Measurements from ENCODE around the gene HSD17B7. TPM values are rescaled to one million over a fixed set of nuclear protein-coding genes. Genes with fewer than 3 reads are reported as not detected.
A peak's percentile ranks its signal among the peaks of the same experiment; 100 is the strongest.

The HSD17B7 gene
- total and polyA plus RNA-seq, 11 donors: 2.6 to 15.9 (median 4.0) TPM

DNA sequence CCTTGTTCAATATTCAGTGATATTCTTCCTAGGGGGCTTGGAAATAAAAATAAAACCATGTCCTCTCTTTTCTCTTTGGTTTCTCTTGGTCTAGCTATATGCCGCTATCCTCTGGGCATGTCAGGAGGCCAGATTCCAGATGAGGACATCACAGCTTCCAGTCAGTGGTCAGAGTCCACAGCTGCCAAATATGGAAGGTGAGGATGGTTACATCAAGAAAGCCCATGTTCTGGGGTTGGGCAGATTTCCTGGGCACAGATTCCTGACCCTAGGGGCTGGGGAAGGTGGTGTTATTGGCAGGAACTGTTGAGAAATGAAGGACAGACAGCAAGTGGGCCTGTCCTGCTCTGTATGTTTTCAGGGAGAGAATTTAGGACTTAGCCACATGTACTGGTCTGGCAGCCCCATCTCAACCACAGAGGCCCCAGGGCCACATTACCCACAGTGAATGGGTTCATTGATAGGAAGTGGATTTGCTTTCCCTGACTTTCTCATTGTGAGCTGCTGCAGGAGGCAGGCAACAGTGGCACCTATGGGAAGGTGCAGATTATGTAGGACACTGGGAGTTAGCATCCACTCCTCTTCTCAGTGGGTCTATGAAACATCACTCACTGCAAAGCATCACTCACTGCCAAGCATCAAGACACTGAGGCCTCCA lies 37.4 kb upstream of the HSD17B7 start:
- TF ChIP-seq, protein P1, sequence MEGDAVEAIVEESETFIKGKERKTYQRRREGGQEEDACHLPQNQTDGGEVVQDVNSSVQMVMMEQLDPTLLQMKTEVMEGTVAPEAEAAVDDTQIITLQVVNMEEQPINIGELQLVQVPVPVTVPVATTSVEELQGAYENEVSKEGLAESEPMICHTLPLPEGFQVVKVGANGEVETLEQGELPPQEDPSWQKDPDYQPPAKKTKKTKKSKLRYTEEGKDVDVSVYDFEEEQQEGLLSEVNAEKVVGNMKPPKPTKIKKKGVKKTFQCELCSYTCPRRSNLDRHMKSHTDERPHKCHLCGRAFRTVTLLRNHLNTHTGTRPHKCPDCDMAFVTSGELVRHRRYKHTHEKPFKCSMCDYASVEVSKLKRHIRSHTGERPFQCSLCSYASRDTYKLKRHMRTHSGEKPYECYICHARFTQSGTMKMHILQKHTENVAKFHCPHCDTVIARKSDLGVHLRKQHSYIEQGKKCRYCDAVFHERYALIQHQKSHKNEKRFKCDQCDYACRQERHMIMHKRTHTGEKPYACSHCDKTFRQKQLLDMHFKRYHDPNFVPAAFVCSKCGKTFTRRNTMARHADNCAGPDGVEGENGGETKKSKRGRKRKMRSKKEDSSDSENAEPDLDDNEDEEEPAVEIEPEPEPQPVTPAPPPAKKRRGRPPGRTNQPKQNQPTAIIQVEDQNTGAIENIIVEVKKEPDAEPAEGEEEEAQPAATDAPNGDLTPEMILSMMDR (IDR thresholded peaks at IDR 0.05): peak in 2 of 12 donors; percentile 25 to 30
- TF ChIP-seq POLR2A (IDR thresholded peaks at IDR 0.05): no peak
- DNase-seq: no peak
- Histone ChIP-seq H3K4me3 (no peak overlapping the region), H3K27ac (no peak overlapping the region), H3K27me3 (no peaks in the 10 kb centered on the region), H3K9me3 (peaks cover 0 to 10% (median 0%) of the 10 kb centered on the region in 12 donors), H3K36me3 (peaks cover 0 to 48% (median 25%) of the 10 kb centered on the region in 9 donors), H3K4me1 (no peaks in the 10 kb centered on the region)
- no peak for ATAC-seq
- 83 to 100% (median 96%) methylated on average over 1 of the region's 1 CpG for WGBS, 4 donors
- intact Hi-C loops (cut with DNase I): loop anchor here in 1 of 10 donors (10.0 kb wide), 1 partner anchor 138 kb away; no protein-coding TSS in a partner anchor

DNA sequence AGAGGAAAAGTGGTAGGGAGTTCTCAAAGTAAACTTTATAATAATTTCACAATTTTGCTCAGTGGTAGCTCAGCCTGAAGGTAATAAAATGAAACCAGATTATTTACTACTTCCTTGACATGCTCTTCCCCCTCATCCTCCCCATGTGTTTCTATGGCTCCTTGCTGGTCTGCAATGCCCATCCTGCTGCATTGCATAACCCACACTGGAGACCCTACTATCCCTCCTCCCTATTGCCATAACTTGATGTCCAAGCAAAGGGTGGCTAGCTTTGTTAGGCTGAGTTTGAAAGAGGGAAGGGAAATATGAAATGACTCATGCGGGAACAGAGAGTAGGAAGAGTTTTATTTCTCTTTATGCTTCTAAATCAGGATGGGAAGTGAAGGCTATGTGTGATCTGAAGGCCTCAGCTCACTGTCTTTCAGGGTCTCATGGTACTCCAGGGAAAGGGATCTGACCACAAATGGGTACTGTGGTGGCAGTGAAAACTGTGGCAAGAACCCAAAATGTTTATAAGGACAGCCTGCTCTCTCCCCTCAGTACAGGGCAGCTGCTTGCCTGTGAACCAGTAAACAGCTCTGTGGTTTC lies 36.4 kb upstream of the HSD17B7 start:
- no peak for ATAC-seq
- H3K4me3 ChIP-seq: no peak overlapping the region
- TF ChIP-seq, protein P1 (IDR thresholded peaks at IDR 0.05): no peak
- TF ChIP-seq POLR2A (IDR thresholded peaks at IDR 0.05): no peak
- no peaks in the 10 kb centered on the region for H3K27me3 ChIP-seq
- no peak for DNase-seq
- intact Hi-C loops (cut with DNase I): loop anchor here in 1 of 10 donors (10.0 kb wide), 1 partner anchor 139 kb away; no protein-coding TSS in a partner anchor
- H3K4me1 ChIP-seq: no peaks in the 10 kb centered on the region
- peak overlapping the region in 1 of 12 donors; percentile 3 for H3K27ac ChIP-seq
- 89 to 92% (median 90%) methylated on average over 1 of the region's 1 CpG for WGBS, 4 donors
- H3K36me3 ChIP-seq: peaks cover 0 to 56% (median 25%) of the 10 kb centered on the region in 9 donors
- H3K9me3 ChIP-seq: peaks cover 0 to 10% (median 0%) of the 10 kb centered on the region in 12 donors

DNA sequence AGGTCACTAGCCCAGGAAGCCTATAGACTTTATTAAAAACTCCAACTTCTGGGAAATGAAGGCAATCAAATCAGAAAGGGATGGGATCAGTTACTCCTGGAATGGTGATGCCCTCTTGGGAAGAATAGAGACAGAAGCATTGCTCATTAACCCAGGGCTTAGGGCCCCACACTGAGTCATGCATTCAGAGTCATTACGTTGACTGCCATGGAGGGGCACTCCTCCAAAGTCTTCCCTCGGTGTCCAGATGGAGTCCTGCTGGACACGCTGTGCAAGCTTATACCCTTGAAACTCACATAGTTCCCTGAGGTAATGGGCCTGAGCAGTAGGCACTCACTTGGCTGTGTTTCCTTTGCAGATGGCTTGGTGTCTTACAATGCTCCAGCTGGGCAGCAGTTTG lies 35.2 kb upstream of the HSD17B7 start:
- Histone ChIP-seq H3K36me3 (peaks cover 0 to 67% (median 31%) of the 10 kb centered on the region in 9 donors), H3K4me3 (no peak overlapping the region), H3K4me1 (no peaks in the 10 kb centered on the region), H3K27me3 (no peaks in the 10 kb centered on the region), H3K27ac (no peak overlapping the region), H3K9me3 (peaks cover 0 to 10% (median 0%) of the 10 kb centered on the region in 12 donors)
- DNase-seq: no peak
- ATAC-seq: no peak
- WGBS, 4 donors: 79 to 93% (median 92%) methylated on average over 2 to 3 of the region's 3 CpGs
- no peak for TF ChIP-seq POLR2A (IDR thresholded peaks at IDR 0.05)
- TF ChIP-seq, protein P1 (IDR thresholded peaks at IDR 0.05): no peak
- intact Hi-C loops (cut with DNase I): loop anchor here in 4 of 10 donors (5.0 to 10.0 kb wide), 2 partner anchors 141 to 143 kb away; no protein-coding TSS in a partner anchor

DNA sequence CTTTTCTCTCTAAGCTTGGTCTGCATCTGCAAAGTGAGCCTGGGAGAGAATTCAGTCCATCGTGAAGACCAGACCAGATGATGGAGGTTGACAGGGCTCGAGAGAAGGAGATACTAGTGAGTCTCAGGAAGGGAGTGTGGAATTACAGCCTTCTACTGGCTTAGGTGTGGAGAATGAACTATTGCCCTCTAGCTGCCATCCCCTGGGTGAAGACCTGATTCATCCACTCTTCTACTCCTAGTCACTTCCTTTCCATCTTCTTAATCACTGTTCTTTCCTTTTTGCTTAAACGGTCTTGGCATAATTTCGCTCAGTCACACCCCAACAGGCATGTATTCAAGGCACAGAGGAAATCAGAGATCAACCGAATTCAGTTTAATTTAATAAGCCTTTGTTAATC lies 34.0 kb upstream of the HSD17B7 start:
- TF ChIP-seq, protein P1 (IDR thresholded peaks at IDR 0.05): peak in 3 of 12 donors; percentile 8 to 13 (median 12)
- no peak for TF ChIP-seq POLR2A (IDR thresholded peaks at IDR 0.05)
- H3K27me3 ChIP-seq: no peaks in the 10 kb centered on the region
- DNase-seq (no peak), ATAC-seq (peak in 1 of 4 donors; percentile 26)
- intact Hi-C loops (cut with DNase I): loop anchor here in 4 of 10 donors (5.0 to 10.0 kb wide), 2 partner anchors 142 to 144 kb away; no protein-coding TSS in a partner anchor
- H3K4me3 ChIP-seq: no peak overlapping the region
- peaks cover 0 to 2% (median 0%) of the 10 kb centered on the region in 12 donors for H3K9me3 ChIP-seq
- peaks cover 0 to 79% (median 42%) of the 10 kb centered on the region in 9 donors for H3K36me3 ChIP-seq
- no peaks in the 10 kb centered on the region for H3K4me1 ChIP-seq
- WGBS, 4 donors: 71 to 79% (median 75%) methylated on average over 5 of the region's 5 CpGs
- H3K27ac ChIP-seq: peak overlapping the region in 1 of 12 donors; percentile 28
